GM18511 (cell line): ENCODE measurements around the gene ERGIC1.

Experiments
- ATAC-seq: cut with Tn5 transposase; IDR thresholded peaks from one replicate; pipeline ENCODE4 v1.9.1; 2021; ENCODE audit warnings: mild to moderate bottlenecking, moderate library complexity; ENCODE audit not compliant: unreplicated experiment

The ERGIC1 gene

GRCh38 chr5:172940268-172941066 lies 106.4 kb downstream of the ERGIC1 start:
- no peak for ATAC-seq

GRCh38 chr5:172941067-172941516 lies 107.0 kb downstream of the ERGIC1 start:
- ATAC-seq: no peak

GRCh38 chr5:172942556-172942955 lies 108.5 kb downstream of the ERGIC1 start:
- no peak for ATAC-seq

- ATAC-seq: no peak
Measured at GRCh38 chr5:172943283-172943841, 109.3 kb downstream of the ERGIC1 start.

- no peak for ATAC-seq
Measured at GRCh38 chr5:172943906-172944305, 109.9 kb downstream of the ERGIC1 start.

GRCh38 chr5:172944741-172945140 lies 110.7 kb downstream of the ERGIC1 start:
- ATAC-seq: no peak

GRCh38 chr5:172945151-172945550 lies 111.1 kb downstream of the ERGIC1 start:
- no peak for ATAC-seq

GRCh38 chr5:172946146-172946545 lies 112.1 kb downstream of the ERGIC1 start:
- ATAC-seq: no peak

GRCh38 chr5:172949426-172949825 lies 115.4 kb downstream of the ERGIC1 start:
- ATAC-seq: no peak

- ATAC-seq: no peak
Measured at GRCh38 chr5:172950176-172950965, 116.3 kb downstream of the ERGIC1 start.

- ATAC-seq: no peak
Measured at GRCh38 chr5:172951371-172952033, 117.5 kb downstream of the ERGIC1 start.

GRCh38 chr5:172952034-172952511 lies 118.0 kb downstream of the ERGIC1 start:
- no peak for ATAC-seq

GRCh38 chr5:172953776-172954675 lies 120.0 kb downstream of the ERGIC1 start:
- ATAC-seq: no peak

GRCh38 chr5:172954751-172955159 lies 120.7 kb downstream of the ERGIC1 start:
- no peak for ATAC-seq

- ATAC-seq: no peak
Measured at GRCh38 chr5:172956228-172956627, 122.2 kb downstream of the ERGIC1 start.

GRCh38 chr5:172956936-172957335 lies 122.9 kb downstream of the ERGIC1 start:
- ATAC-seq: no peak

- no peak for ATAC-seq
Measured at GRCh38 chr5:172957458-172957857, 123.4 kb downstream of the ERGIC1 start.

- ATAC-seq: peak; percentile 69
Measured at GRCh38 chr5:172958331-172959046, 124.4 kb downstream of the ERGIC1 start.
